Neural cell (in vitro differentiated cells): ENCODE data around the gene OPA1. TPM values are rescaled to one million over a fixed set of nuclear protein-coding genes. Genes with fewer than 3 reads are reported as not detected.

Experiments used
- H2AFZ ChIP-seq: fragments of 200-600, 300-800 bp; sonication (generic), shearing (Covaris generic); 2 replicates; pipeline ENCODE4 v1.6.0; 2014; ENCODE audit warnings: low read depth, mild to moderate bottlenecking, antibody characterized with exemption, low read length, moderate library complexity
- H3F3A ChIP-seq: fragments of 200-600 bp; shearing (Covaris generic); 2 replicates; pipeline ENCODE4 v1.6.1; 2016; ENCODE audit warnings: mild to moderate bottlenecking, moderate library complexity, mixed read lengths, antibody characterized with exemption, low read length; ENCODE audit not compliant: insufficient read depth, poor library complexity, severe bottlenecking
- H3K27ac ChIP-seq: fragments of 200-600, 300-800 bp; sonication (generic), shearing (Covaris generic); 2 replicates; pipeline ENCODE4 v1.5.1; 2014; ENCODE audit warnings: mild to moderate bottlenecking, low read length, moderate library complexity
- H3K27me3 ChIP-seq: fragments of 300-800, 200-600 bp; sonication (generic), shearing (Covaris generic); 2 replicates; pipeline ENCODE4 v1.6.0; 2014; ENCODE audit warnings: mild to moderate bottlenecking, low read depth, low read length, moderate library complexity; ENCODE audit not compliant: insufficient read depth
- H3K36me3 ChIP-seq: fragments of 300-800, 200-600 bp; sonication (generic), shearing (Covaris generic); 2 replicates; pipeline ENCODE4 v1.5.1; 2014; ENCODE audit warnings: mild to moderate bottlenecking, antibody characterized with exemption, low read length, moderate library complexity; ENCODE audit not compliant: insufficient read depth
- H3K4me2 ChIP-seq: fragments of 300-800, 200-600 bp; sonication (generic), shearing (Covaris generic); 2 replicates; pipeline ENCODE4 v1.6.0; 2014; ENCODE audit warnings: mild to moderate bottlenecking, low read length
- H3K4me3 ChIP-seq: fragments of 300-800, 200-600 bp; sonication (generic), shearing (Covaris generic); 2 replicates; pipeline ENCODE4 v1.5.1; 2014; ENCODE audit warnings: mild to moderate bottlenecking, low read length, moderate library complexity
- H3K79me2 ChIP-seq: fragments of 200-600 bp; shearing (Covaris generic); replicated peaks from 2 replicates; pipeline ENCODE4 v1.6.0; 2014; ENCODE audit warnings: mild to moderate bottlenecking, low read length, moderate library complexity; ENCODE audit not compliant: insufficient read depth
- H3K9ac ChIP-seq: fragments of 300-800, 200-600 bp; sonication (generic), shearing (Covaris generic); 2 replicates; pipeline ENCODE4 v1.6.1; 2016; ENCODE audit warnings: mild to moderate bottlenecking, low read length, mixed read lengths
- H3K9me2 ChIP-seq: fragments of 200-600 bp; shearing (Covaris generic); 2 replicates; pipeline ENCODE4 v1.6.1; 2016; ENCODE audit warnings: mild to moderate bottlenecking, low read length, mixed read lengths; ENCODE audit not compliant: insufficient read depth
- H3K9me3 ChIP-seq: fragments of 200-600, 300-800 bp; sonication (generic), shearing (Covaris generic); 2 replicates; pipeline ENCODE4 v1.6.1; 2016; ENCODE audit warnings: mild to moderate bottlenecking, mixed run types, low read length, moderate library complexity, mixed read lengths
- H4K20me1 ChIP-seq: fragments of 200-600 bp; shearing (Covaris generic); 2 replicates; pipeline ENCODE4 v1.6.1; 2016; ENCODE audit warnings: mild to moderate bottlenecking, mixed run types; ENCODE audit not compliant: insufficient read depth
- CTCF ChIP-seq: fragments of 450-650 bp; IDR thresholded peaks from 2 replicates; pipeline ENCODE4 v1.5.1; 2014; ENCODE audit warnings: antibody characterized with exemption, mild to moderate bottlenecking, moderate library complexity; ENCODE audit not compliant: poor library complexity, severe bottlenecking
- EP300 ChIP-seq: fragments of 450-650 bp; conservative IDR thresholded peaks from 2 replicates; pipeline ENCODE4 v1.6.1; 2014; ENCODE audit warnings: antibody characterized with exemption, mild to moderate bottlenecking, moderate library complexity; ENCODE audit not compliant: poor library complexity, severe bottlenecking
- EZH2 ChIP-seq: fragments of 200-600, 300-800 bp; shearing (Covaris generic), sonication (generic); IDR thresholded peaks from 2 replicates; pipeline ENCODE4 v1.6.1; 2014; ENCODE audit warnings: antibody characterized with exemption, low read length, borderline replicate concordance, mild to moderate bottlenecking; ENCODE audit not compliant: insufficient read depth, poor library complexity, severe bottlenecking
- MXI1 ChIP-seq: fragments of 450-650 bp; conservative IDR thresholded peaks from 2 replicates; pipeline ENCODE4 v1.6.1; 2014; ENCODE audit warnings: antibody characterized with exemption, mild to moderate bottlenecking; ENCODE audit not compliant: poor library complexity, severe bottlenecking
- POLR2AphosphoS5 ChIP-seq: IDR thresholded peaks from 2 replicates; pipeline ENCODE4 v1.6.1; 2012
- RAD21 ChIP-seq: fragments of 450-650 bp; conservative IDR thresholded peaks from 2 replicates; pipeline ENCODE4 v1.6.1; 2014; ENCODE audit warnings: antibody characterized with exemption, mild to moderate bottlenecking, moderate library complexity
- SMC3 ChIP-seq: fragments of 450-650 bp; conservative IDR thresholded peaks from 2 replicates; pipeline ENCODE4 v1.6.1; 2014; ENCODE audit warnings: antibody characterized with exemption, mild to moderate bottlenecking, moderate library complexity; ENCODE audit not compliant: poor library complexity
- TAF1 ChIP-seq: IDR thresholded peaks from 2 replicates; pipeline ENCODE4 v1.6.1; 2012; ENCODE audit warnings: low read depth
- polyA plus RNA-seq: library from polyadenylated mRNA; depleted of rRNA; stranded (reverse); fragments of >200 nt; gene quantifications from 2 replicates; pipeline ENCODE4 v1.2.3, GENCODE V29; 2014
- TF ChIP-seq, protein P1 (sequence below): IDR thresholded peaks from 2 replicates; pipeline ENCODE4 v1.6.1; 2012; ENCODE audit warnings: borderline replicate concordance

OPA1 gene
- polyA plus RNA-seq, 1 donor from 2014 or later = 97.7 TPM

- Histone ChIP-seq H3K9ac (no peak overlapping the region), H3K4me3 (no peak overlapping the region), H2AFZ (no peak overlapping the region), H3K79me2 (no peaks in the 10 kb centered on the region), H3F3A (no peaks in the 10 kb centered on the region), H3K27ac (no peak overlapping the region), H3K9me3 (peaks cover 13% of the 10 kb centered on the region), H3K27me3 (no peaks in the 10 kb centered on the region), H3K36me3 (no peaks in the 10 kb centered on the region), H3K9me2 (no peaks in the 10 kb centered on the region), H3K4me2 (no peak overlapping the region), H4K20me1 (no peaks in the 10 kb centered on the region)
- TF ChIP-seq TAF1 = no peak
- no peak for TF ChIP-seq EP300
- no peak for TF ChIP-seq CTCF
- TF ChIP-seq, protein P1, sequence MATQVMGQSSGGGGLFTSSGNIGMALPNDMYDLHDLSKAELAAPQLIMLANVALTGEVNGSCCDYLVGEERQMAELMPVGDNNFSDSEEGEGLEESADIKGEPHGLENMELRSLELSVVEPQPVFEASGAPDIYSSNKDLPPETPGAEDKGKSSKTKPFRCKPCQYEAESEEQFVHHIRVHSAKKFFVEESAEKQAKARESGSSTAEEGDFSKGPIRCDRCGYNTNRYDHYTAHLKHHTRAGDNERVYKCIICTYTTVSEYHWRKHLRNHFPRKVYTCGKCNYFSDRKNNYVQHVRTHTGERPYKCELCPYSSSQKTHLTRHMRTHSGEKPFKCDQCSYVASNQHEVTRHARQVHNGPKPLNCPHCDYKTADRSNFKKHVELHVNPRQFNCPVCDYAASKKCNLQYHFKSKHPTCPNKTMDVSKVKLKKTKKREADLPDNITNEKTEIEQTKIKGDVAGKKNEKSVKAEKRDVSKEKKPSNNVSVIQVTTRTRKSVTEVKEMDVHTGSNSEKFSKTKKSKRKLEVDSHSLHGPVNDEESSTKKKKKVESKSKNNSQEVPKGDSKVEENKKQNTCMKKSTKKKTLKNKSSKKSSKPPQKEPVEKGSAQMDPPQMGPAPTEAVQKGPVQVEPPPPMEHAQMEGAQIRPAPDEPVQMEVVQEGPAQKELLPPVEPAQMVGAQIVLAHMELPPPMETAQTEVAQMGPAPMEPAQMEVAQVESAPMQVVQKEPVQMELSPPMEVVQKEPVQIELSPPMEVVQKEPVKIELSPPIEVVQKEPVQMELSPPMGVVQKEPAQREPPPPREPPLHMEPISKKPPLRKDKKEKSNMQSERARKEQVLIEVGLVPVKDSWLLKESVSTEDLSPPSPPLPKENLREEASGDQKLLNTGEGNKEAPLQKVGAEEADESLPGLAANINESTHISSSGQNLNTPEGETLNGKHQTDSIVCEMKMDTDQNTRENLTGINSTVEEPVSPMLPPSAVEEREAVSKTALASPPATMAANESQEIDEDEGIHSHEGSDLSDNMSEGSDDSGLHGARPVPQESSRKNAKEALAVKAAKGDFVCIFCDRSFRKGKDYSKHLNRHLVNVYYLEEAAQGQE = no peak
- TF ChIP-seq RAD21 = no peak
- no peak for TF ChIP-seq MXI1
- no peak for TF ChIP-seq POLR2AphosphoS5
- TF ChIP-seq EZH2 = no peak
- TF ChIP-seq SMC3 = no peak
Measured at GRCh38 chr3:193714523-193715137, 121.6 kb downstream of the OPA1 start.

DNA sequence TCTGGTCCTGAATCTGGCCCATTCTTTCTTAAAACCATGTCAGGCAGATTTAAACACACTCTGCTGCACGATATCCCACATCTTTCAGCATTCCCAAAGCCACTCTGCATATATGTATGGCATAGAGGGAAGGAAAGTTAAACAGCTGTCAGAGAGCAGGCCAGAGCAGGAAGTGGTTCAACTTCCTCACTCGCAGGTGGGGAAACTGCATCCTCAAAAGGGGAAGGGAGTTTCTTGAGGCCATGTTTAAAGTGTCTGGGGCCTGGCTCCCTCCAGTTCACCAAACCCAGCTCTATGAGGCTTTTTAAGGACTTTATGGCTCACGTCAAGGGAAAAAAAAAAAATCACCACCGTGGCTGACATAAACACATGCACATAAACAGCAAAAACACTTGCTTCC is 123.1 kb downstream of the OPA1 start:
- Histone ChIP-seq H3K4me2 (no peak overlapping the region), H3K9me3 (peaks cover 13% of the 10 kb centered on the region), H3K79me2 (no peaks in the 10 kb centered on the region), H3K9ac (no peak overlapping the region), H3K27ac (no peak overlapping the region), H3F3A (no peaks in the 10 kb centered on the region), H3K4me3 (no peak overlapping the region), H3K9me2 (no peaks in the 10 kb centered on the region), H3K36me3 (no peaks in the 10 kb centered on the region), H4K20me1 (no peaks in the 10 kb centered on the region), H3K27me3 (no peaks in the 10 kb centered on the region), H2AFZ (no peak overlapping the region)
- no peak for TF ChIP-seq MXI1
- no peak for TF ChIP-seq SMC3
- TF ChIP-seq RAD21 = no peak
- no peak for TF ChIP-seq CTCF
- TF ChIP-seq TAF1 = no peak
- no peak for TF ChIP-seq POLR2AphosphoS5
- TF ChIP-seq, protein P1 = no peak
- no peak for TF ChIP-seq EZH2
- no peak for TF ChIP-seq EP300
